GM12875 (cell line): ENCODE measurements around the gene NCBP1.
A peak's percentile ranks its signal among the peaks of the same experiment; 100 is the strongest.

ENCODE experiments used
- H3K4me3 ChIP-seq: one replicate; pipeline ENCODE4 v1.5.1; 2011; ENCODE audit warnings: low read depth, low read length, control low read depth
- CTCF ChIP-seq: IDR thresholded peaks from 2 replicates; pipeline ENCODE4 v1.5.1; 2011; ENCODE audit warnings: low read depth, mild to moderate bottlenecking, control low read depth, inconsistent platforms, low read length, moderate library complexity, borderline replicate concordance; ENCODE audit not compliant: insufficient read depth

Gene NCBP1

GRCh38 chr9:97705354-97705950 is 71.8 kb downstream of the NCBP1 start:
- no peak overlapping the region for H3K4me3 ChIP-seq
- no peak for TF ChIP-seq CTCF

GRCh38 chr9:97706246-97706645 is 72.6 kb downstream of the NCBP1 start:
- TF ChIP-seq CTCF: no peak

GRCh38 chr9:97710356-97711222 is 77.0 kb downstream of the NCBP1 start:
- TF ChIP-seq CTCF: peak; percentile 72
- H3K4me3 ChIP-seq: no peak overlapping the region

More at GRCh38 chr9:97706246-97706645, 72.6 kb downstream of the NCBP1 start:
- no peak overlapping the region for H3K4me3 ChIP-seq

GRCh38 chr9:97711223-97711626 is 77.6 kb downstream of the NCBP1 start:
- no peak for TF ChIP-seq CTCF
- H3K4me3 ChIP-seq: no peak overlapping the region

GRCh38 chr9:97714435-97714834 is 80.8 kb downstream of the NCBP1 start:
- no peak overlapping the region for H3K4me3 ChIP-seq
- no peak for TF ChIP-seq CTCF

GRCh38 chr9:97717866-97718265 is 84.2 kb downstream of the NCBP1 start:
- H3K4me3 ChIP-seq: no peak overlapping the region
- TF ChIP-seq CTCF: no peak

- H3K4me3 ChIP-seq: no peak overlapping the region
Observed at GRCh38 chr9:97721396-97721795, 87.8 kb downstream of the NCBP1 start.

More at GRCh38 chr9:97721396-97721795, 87.8 kb downstream of the NCBP1 start:
- TF ChIP-seq CTCF: no peak
